NCI-H2107 (cell line): Measurements from ENCODE around the gene KARS1.

Experiments used
- DNase-seq: peaks from one replicate; lab custom pipeline; 2025; lab: John Stamatoyannopoulos, UW

KARS1 gene

DNA sequence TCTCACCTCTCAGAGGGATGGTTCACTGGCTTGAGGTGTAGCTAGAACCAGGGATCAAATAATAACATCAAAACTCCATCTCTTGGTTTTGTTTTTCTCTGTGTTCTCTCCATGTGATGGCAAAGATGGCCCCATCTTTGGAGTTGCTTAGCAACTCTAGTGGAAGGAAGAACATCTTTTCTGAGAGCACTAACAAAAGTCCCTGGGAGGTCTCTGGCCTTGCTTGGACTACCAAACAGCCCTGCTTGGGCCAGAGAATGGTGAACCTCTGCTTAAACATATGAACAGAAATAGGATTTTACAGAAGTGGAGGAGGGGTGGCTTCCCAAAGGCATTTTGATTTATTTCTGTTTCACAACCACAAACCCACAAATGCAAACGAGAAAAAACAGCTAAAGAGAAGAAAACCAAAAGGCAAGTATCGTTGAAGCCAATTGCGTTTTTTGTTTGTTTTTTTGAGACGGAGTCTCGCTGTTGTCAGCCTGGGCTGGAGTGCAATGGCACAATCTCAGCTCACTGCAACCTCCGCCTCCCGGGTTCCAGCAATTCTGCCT, 68.1 kb downstream of the KARS1 start:
- no peak for DNase-seq

DNA sequence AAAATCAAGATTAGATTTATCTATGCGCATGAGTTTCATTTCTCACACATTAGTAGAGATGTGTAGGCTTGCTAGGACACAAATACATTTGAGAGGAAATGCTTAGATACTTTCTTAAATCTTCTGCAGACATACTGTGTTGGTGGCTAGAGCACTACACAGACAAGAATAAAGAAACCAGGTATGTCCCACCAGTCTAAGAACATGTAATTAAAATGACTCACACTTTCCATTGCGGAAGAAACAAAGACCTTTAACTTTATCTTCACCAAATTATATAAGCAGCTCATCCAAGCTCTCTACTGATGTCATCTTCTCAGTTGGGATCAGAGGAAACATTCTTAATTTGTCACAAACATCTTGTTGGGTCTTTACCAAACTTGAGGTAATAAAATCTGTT, 68.7 kb downstream of the KARS1 start:
- no peak for DNase-seq

DNA sequence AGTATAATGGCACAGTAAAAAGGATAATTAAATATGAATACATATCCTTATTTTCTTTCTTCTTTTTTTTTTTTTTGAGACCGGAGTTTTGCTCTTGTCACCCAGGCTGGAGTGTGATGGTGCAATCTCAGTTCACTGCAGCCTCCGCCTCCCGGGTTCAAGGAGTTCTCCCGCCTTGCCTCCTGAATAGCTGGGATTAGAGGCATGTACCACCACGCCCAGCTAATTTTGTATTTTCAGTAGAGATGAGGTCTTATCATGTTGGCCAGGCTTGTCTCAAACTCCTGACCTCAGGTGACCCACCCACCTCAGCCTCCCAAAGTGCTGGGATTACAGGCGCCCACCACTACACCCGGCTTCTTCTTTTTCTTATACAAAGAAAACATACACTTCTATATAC, 69.3 kb downstream of the KARS1 start:
- no peak for DNase-seq
